Omental fat pad (tissue), 4 donors: Measurements from ENCODE around the gene CTTN. TPM values are rescaled to one million over a fixed set of nuclear protein-coding genes. Genes with fewer than 3 reads are reported as not detected.

ENCODE experiments used
- ATAC-seq: fragments of 150-250 bp; one replicate; pipeline ENCODE4 v1.9.1; 2016; ENCODE audit warnings: mild to moderate bottlenecking, moderate library complexity; ENCODE audit not compliant: low FRiP score
- DNase-seq: peaks from one replicate; pipeline ENCODE4 v3.0.0-alpha.2; 2019; ENCODE audit warnings: low spot score
- total RNA-seq, 4 donors: library from RNA; depleted of rRNA; stranded (reverse); fragments of >200 nt; gene quantifications; one replicate each; pipeline ENCODE4 v1.1.0, GENCODE V29; 2016
- TF ChIP-seq, protein P1 (sequence below), 3 donors: fragments of 450-650 bp; IDR thresholded peaks; one replicate each; pipeline ENCODE4 v1.5.1; 2016 to 2017; ENCODE audit warnings: antibody characterized with exemption in 3 of 3, mild to moderate bottlenecking in 3 of 3, moderate library complexity in 2 of 3

Gene CTTN
- total RNA-seq, 4 donors from 2014 or later = 240 to 341 (median 294) TPM

DNA sequence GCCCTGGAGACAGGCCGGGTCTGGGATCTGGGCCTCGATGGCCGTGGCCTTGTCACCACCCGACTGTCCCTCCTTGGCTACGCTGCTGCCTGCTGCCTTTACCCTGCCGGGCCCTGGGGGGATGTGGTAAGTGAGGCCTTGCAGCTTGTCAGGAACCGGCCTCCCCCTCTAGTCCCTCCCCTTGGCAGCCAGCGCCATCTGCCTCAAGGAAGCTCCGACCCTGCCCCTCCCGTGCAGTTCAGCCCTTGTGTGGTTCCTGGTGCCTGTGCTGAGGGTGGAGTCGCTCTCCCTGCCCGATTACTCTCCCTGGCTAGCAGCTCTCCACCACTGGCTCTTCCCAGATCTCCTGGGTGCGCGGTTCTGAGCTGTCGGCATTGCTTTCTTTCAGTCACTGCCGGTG, 33.7 kb downstream of the CTTN start:
- TF ChIP-seq, protein P1, sequence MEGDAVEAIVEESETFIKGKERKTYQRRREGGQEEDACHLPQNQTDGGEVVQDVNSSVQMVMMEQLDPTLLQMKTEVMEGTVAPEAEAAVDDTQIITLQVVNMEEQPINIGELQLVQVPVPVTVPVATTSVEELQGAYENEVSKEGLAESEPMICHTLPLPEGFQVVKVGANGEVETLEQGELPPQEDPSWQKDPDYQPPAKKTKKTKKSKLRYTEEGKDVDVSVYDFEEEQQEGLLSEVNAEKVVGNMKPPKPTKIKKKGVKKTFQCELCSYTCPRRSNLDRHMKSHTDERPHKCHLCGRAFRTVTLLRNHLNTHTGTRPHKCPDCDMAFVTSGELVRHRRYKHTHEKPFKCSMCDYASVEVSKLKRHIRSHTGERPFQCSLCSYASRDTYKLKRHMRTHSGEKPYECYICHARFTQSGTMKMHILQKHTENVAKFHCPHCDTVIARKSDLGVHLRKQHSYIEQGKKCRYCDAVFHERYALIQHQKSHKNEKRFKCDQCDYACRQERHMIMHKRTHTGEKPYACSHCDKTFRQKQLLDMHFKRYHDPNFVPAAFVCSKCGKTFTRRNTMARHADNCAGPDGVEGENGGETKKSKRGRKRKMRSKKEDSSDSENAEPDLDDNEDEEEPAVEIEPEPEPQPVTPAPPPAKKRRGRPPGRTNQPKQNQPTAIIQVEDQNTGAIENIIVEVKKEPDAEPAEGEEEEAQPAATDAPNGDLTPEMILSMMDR (IDR thresholded peaks at IDR 0.05) = no peak
- no peak for ATAC-seq
- no peak for DNase-seq

DNA sequence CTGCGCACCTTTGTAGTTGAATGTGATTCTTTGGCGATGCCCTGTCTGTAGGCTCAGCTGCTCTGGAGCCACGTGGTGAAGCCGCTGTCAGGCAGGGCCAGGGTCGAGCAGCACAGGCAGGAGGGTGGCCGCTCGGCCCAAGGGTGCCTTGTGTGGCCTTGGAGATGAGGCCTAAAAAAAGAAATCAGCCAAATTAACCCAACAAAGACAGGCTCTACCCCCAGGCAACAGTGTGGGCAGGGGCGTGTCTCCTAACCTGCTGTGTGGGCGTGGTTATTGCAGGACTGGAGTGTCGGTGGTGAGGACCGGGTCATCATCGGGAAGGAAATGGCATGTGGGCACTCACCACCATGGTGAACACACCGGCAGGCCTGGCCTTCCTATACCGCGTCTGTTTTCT, 34.3 kb downstream of the CTTN start:
- ATAC-seq (no peak), DNase-seq (no peak)
- TF ChIP-seq, protein P1 (IDR thresholded peaks at IDR 0.05) = no peak

DNA sequence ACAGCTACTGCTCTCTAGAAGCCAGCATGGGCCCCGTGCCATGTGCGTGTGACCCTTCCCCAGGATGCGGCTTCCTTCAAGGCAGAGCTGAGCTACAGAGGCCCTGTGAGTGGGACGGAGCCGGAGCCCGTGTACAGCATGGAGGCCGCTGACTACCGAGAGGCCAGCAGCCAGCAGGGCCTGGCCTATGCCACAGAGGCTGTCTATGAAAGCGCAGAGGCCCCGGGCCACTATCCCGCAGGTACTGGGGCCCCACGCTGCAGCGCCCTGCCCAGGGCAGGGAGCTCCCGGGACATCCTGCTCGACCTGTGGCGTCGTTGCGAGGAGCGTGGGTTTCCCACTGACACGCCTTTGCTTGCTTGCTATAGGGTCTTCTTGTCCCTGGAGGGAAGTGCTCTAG, 34.7 kb downstream of the CTTN start:
- TF ChIP-seq, protein P1 (IDR thresholded peaks at IDR 0.05) = no peak
- DNase-seq (no peak), ATAC-seq (no peak)

DNA sequence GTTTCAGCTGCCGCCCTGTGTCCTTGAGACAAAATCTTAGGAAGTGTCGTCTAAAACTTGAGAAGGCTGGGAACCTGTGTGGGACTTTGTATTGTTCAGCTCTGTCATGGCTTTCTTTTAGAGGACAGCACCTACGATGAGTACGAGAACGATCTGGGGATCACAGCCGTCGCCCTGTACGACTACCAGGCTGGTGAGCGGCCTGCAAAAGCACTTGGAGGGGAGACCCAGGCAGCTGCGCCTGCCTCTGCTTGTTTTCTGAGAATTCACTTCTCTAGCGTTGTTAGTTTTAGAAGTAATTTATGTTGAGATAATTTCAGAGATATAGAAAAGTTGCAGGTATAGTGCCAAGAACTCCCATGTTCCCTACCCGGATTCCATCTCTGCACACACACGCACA, 35.2 kb downstream of the CTTN start:
- TF ChIP-seq, protein P1 (IDR thresholded peaks at IDR 0.05) = no peak
- DNase-seq (no peak), ATAC-seq (no peak)

DNA sequence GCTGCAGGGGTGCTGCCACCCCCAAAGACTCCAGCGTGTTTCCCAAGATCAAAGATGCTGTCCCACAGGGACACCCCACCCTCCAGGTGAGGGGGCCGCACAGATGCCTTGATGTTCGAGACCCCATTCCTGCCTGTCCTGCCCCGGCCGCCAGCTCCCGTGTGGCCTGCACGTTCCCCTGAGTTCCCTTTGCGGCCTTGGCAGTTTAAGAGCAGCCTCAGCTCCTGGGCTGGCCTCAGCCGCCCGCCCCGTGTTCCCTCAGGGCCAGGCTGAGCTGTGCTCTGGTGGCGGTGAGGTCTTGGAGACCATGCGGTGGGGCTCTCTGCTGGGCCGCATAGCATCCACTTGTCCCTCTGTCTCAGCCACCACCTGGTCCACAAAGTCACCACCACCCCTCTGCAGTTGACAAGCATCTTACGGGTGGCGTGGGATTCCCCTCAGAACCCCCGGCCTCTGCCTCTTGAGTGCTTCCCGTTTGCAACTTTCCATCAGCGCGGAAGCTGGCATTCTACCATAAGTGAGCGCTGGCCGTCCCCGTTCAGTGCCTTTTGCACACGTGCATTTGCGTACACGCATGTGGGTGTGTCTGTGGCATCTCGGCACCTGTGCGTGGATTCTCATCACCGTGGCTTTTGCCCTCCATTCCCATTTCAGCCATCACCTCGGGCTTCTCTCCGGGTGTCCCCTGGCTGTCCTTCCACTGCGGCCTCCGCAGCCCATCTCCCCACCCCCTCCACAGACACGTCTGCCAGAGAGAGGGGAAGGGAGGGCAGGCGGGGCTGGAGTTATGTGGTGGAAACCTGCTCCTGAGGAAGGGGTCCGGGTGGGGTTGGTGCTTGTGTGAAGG, 35.9 kb downstream of the CTTN start:
- DNase-seq = no peak
- TF ChIP-seq, protein P1 (IDR thresholded peaks at IDR 0.05) = no peak
- ATAC-seq = no peak

DNA sequence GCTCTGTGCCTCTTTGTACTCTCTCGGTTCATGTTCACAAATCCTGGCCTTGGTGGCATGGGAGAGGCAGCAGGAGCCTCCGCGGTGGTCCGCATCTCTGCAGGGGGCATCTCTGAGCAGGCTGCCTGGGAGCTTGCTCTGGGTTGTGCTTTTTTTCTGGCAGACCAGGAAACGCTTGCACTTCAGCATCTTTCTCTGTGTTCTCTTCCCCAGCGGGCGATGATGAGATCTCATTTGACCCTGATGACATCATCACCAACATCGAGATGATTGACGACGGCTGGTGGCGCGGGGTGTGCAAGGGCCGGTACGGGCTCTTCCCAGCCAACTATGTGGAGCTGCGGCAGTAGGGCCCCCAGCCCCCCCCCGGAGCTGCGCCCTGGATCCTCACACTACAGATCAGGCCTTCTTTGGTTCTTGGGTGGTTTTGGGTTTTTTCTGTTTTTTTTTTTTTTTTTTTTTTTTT, 36.5 kb downstream of the CTTN start:
- ATAC-seq = no peak
- TF ChIP-seq, protein P1 (IDR thresholded peaks at IDR 0.05) = no peak
- DNase-seq = no peak

DNA sequence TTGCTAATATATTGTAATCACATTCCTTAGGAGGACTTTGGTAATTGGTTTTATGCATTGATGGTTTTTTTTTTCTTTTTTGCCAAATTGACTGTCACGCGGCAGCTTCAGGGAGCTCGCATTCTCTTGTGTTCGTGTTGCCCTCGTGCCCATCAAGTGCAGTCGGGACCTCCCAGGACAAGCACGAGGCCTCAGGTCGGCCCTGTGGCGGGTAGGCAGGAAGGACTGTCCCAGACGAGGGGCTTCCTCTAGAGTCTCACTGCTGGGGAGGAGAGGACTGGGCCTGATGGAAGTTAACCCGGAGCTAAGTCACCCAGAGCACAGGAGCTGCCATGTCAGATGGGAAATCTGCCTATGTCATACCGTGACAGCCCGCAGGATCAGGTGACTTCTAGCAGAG, 37.0 kb downstream of the CTTN start:
- TF ChIP-seq, protein P1 (IDR thresholded peaks at IDR 0.05) = no peak
- DNase-seq = no peak
- ATAC-seq = no peak
